ENCODE measurements around the gene TACO1. TPM values are rescaled to one million over a fixed set of nuclear protein-coding genes. Genes with fewer than 3 reads are reported as not detected.

TACO1 gene
- total RNA-seq, 1 donor from 2014 or later, result 7.4 TPM

DNA sequence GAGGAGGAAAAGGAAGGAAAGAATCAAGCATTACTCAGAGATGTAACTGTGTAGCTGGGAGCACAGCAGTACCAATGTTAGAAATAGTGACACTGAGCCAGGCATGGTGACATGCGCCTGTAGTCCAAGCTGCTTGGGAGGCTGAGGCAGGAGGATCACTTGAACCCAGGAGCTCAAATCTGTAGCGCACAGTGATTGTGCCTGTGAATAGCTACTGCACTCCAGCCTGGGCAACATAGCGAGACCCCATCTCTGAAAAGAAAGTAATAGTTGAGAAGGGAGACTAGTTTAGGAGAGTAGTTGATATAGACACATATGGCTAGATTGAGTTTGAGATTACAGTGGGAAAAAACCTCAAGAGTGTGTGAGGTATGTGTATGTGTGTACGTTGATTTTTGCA, 39.3 kb downstream of the TACO1 start:
- DNase-seq, result no peak

DNA sequence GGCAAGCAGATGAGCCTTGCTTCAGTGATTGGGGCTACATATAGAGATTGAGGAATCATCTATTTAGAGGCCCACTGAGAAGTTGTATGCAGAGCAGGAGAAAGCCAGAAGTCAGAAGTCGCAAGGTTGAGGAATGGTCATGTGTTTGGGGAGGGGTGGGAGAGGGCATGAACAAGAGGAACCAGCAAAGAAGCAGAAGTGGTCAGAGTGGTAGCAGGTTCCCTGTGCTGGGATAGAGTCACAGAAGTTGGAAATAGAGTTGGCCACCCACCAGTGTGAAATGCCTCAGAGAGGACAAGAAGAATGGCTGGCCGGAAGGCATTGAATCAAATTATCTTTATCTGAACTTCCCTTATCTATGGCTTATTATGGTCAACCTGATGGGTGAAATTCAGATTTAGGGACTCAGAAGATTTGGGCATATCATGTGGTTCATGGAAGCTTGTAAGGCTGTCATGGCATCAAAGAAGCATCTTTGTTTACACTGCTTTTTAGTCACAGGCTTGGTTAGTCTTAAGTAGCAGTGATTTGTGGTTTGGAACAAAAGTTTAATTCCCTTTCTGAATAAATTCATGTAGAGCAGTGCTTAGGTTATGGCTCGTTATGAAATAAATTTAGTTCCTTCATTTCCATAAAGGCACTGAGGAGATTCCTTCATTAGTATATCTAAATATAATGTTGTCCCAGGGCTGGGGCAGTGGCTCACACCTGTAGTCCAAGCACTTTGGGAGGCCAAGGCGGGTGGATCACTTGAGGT, 41.2 kb downstream of the TACO1 start:
- no peak for DNase-seq

GRCh38 chr17:63644846-63645245, 44.2 kb downstream of the TACO1 start:
- DNase-seq, result no peak

DNA sequence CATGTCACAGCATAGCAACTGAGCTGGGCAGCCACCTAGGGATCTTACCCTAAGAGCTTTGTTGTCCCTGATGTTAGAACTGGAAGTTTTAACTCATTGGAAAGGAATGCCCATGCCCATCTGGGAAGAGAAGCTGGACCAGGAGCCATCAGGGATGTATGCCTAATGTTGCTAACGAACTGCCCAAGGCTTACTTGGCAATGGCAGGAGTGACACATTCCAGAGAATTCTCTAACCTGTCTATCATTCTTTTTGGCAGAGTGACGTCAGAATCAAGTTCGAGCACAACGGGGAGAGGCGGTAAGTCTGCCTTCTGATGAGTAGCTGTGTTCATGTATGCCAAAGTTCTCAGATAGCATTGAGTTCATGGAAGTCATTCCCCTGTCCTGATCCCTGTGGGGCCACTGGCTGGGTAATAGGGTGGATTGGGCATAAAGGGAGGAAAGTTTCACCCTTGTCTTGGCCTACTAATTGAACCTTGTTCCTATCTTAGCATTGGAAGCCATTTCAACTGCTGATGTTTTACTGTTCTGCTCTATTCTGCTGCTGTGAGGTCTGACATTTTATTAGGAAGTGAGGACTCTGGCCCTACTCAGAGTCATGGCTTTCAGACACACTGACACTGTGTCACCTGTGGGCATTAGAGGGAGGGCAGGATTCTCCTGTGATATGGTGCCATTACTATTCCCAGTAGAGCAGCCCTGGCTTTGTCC, 45.2 kb downstream of the TACO1 start:
- no peak for DNase-seq

- no peak for DNase-seq
Observed at GRCh38 chr17:63646488-63646806, 45.8 kb downstream of the TACO1 start.

- no peak for DNase-seq
Observed at GRCh38 chr17:63647065-63647725, 46.5 kb downstream of the TACO1 start.

DNA sequence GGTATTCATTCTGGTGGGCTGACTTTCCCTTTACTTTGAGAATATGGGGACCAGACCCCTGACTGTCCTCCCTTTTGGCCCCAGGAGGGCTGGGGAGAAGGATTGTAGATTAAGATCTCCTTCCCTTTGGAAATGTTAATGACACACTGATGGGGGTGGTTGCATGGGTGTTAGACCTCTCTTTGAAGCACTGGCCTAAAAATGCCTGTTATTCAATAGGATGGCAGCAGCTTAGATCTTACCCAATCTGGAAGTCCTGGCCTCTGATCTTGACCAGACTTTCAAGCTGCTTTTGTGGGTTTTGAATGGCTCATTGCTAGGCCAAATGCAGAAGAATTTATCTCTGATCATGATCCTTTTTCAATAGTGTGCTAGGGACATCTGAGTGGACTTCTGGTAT, 47.2 kb downstream of the TACO1 start:
- DNase-seq, result no peak

DNA sequence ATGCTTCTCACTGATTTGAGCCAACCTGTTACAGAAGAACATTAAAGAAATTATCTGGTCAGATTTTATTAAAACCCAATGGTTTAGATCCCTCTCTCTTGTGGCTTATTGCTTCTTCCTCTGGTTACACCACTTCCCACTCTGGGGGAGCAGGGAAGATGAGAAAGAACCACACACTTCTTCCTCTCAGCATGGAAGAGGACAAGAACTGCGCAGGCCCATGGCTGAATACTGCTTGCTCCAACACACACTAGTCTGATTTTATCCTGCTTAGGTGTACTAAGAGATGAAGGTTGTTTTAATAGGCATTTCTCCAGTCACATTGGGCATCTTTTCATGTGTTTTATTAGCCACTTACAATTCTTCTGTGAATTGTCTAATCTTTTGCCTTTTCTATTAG, 49.1 kb downstream of the TACO1 start:
- DNase-seq, result no peak

DNA sequence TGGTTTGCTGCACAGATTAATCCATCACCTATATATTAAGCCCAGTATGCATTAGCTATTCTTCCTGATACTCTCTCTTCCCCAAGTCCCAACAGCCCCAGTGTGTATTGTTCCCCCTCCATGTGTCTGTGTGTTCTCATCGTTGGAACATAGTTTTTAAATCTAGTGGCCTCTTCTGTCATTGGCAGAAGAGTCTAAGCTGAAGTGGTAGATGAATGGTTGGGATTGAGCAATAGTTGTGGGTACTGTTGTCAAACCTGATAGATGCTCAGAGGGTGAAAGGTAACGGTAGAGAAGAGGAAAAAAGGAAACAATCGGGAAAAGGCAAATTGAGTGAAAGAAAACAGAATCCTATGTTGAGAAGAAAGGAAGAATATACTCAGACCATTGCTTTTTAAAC, 51.4 kb downstream of the TACO1 start:
- no peak for DNase-seq

- DNase-seq, result no peak
Observed at GRCh38 chr17:63653050-63653449, 52.4 kb downstream of the TACO1 start.

GRCh38 chr17:63657786-63658185, 57.1 kb downstream of the TACO1 start:
- DNase-seq, result no peak

Small RNA genes within 50 kb of the gene (small RNA-seq; reads per million reads assigned to genes)
- gene RNU6-288P (ENCODE audit: low replicate concordance), result not detected

Other genes starting within 250 kb of the TACO1 start
- 13.0 TPM for gene CYB561, start 154.6 kb upstream of the TACO1 start, total RNA-seq
- gene ACE, start 123.8 kb upstream of the TACO1 start, total RNA-seq, result 5.6 TPM
- gene KCNH6, start 77.5 kb upstream of the TACO1 start, total RNA-seq, result not detected
- 17.3 TPM for gene DCAF7, start 50.4 kb upstream of the TACO1 start, total RNA-seq
- gene MAP3K3, start 21.5 kb downstream of the TACO1 start, total RNA-seq, result 24.6 TPM
- 9.5 TPM for gene LIMD2, start 99.2 kb downstream of the TACO1 start, total RNA-seq
- gene STRADA, start 140.9 kb downstream of the TACO1 start, total RNA-seq, result 28.1 TPM
- 67.2 TPM for gene CCDC47, start 172.7 kb downstream of the TACO1 start, total RNA-seq
- gene DDX42, start 173.3 kb downstream of the TACO1 start, total RNA-seq, result 124 TPM
- 48.3 TPM for gene PSMC5, start 226.5 kb downstream of the TACO1 start, total RNA-seq
- gene FTSJ3, start 226.8 kb downstream of the TACO1 start, total RNA-seq, result 33.0 TPM
- 83.5 TPM for gene SMARCD2, start 241.8 kb downstream of the TACO1 start, total RNA-seq

Data from skin of body (tissue), 3 donors.